ENCODE measurements around the gene CYSTM1.

DNA sequence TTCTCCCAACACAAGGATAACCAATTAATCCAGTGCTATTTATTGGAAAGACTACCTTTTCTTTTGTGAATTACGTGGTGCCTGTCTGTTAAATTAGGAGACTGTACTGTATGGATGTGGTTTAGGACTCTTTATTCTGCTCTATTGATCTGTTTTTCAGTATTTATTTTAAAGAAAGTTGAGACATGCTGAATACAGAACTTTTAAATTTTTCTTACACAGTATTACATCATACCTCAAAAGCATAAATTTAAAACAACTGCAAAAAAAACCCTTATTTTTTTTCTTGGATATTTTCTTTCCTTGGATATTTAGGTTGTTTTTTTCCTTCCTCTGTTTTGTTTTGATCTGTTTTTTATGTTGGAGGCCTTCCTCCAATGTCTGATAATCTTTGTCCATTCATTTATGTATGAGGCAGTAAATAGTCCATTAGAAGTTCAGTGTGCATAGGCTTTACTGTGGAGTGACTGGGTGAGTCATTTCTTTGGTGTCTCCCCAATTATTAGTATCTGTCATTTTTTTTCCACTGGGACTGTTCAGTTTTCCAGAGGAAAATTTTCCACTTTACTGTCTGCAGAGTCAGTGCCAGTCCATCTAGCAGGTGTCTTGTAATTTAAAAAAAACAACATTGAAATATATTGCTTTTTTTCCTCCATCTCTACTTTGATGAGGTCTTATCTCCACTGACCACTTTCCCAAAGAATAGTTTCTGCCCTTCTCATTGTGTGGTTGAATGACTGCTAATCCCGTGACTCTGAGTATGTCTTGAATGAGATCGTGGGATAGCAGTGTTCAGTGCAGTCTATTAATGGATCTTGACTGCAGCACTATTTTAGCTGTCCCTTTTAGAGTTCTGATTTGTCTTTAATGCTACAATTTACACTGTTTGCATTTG is 15.2 kb downstream of the CYSTM1 start:
- TF ChIP-seq, protein P1, sequence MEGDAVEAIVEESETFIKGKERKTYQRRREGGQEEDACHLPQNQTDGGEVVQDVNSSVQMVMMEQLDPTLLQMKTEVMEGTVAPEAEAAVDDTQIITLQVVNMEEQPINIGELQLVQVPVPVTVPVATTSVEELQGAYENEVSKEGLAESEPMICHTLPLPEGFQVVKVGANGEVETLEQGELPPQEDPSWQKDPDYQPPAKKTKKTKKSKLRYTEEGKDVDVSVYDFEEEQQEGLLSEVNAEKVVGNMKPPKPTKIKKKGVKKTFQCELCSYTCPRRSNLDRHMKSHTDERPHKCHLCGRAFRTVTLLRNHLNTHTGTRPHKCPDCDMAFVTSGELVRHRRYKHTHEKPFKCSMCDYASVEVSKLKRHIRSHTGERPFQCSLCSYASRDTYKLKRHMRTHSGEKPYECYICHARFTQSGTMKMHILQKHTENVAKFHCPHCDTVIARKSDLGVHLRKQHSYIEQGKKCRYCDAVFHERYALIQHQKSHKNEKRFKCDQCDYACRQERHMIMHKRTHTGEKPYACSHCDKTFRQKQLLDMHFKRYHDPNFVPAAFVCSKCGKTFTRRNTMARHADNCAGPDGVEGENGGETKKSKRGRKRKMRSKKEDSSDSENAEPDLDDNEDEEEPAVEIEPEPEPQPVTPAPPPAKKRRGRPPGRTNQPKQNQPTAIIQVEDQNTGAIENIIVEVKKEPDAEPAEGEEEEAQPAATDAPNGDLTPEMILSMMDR (IDR thresholded peaks at IDR 0.05): no peak
- TF ChIP-seq EZH2 (IDR thresholded peaks at IDR 0.05; ENCODE audit: borderline replicate concordance, insufficient read depth, low read depth, low read length, poor library complexity, severe bottlenecking): no peak

Measured in B cell (primary cell).